GM18861 (cell line): ENCODE results near the gene IFIT3.
"Not testable (repeated sequence)": the region's sequence is repeated elsewhere in the genome, so short reads cannot be mapped to it uniquely, and the experiment has no call there.

Experiments used
- ATAC-seq: cut with Tn5 transposase; IDR thresholded peaks from one replicate; pipeline ENCODE4 v1.9.1; 2021; ENCODE audit not compliant: unreplicated experiment

Gene IFIT3

GRCh38 chr10:89304026-89304425, 23.8 kb upstream of the IFIT3 start:
- ATAC-seq: no peak

- ATAC-seq: no peak
Measured at GRCh38 chr10:89304446-89304845, 23.4 kb upstream of the IFIT3 start.

- ATAC-seq: no peak
Measured at GRCh38 chr10:89304925-89305324, 22.9 kb upstream of the IFIT3 start.

GRCh38 chr10:89305766-89306433, 21.9 kb upstream of the IFIT3 start:
- ATAC-seq: no peak

- no peak for ATAC-seq
Measured at GRCh38 chr10:89306434-89307268, 21.1 kb upstream of the IFIT3 start.

GRCh38 chr10:89307269-89307577, 20.6 kb upstream of the IFIT3 start:
- no peak for ATAC-seq

- ATAC-seq: no peak
Measured at GRCh38 chr10:89308266-89308665, 19.5 kb upstream of the IFIT3 start.

- ATAC-seq: no peak
Measured at GRCh38 chr10:89308736-89309135, 19.1 kb upstream of the IFIT3 start.

- ATAC-seq: no peak
Measured at GRCh38 chr10:89309156-89310055, 18.4 kb upstream of the IFIT3 start.

- peak; percentile 60 for ATAC-seq
Measured at GRCh38 chr10:89310056-89310893, 17.5 kb upstream of the IFIT3 start.

- no peak for ATAC-seq
Measured at GRCh38 chr10:89312973-89313372, 14.8 kb upstream of the IFIT3 start.

- ATAC-seq: no peak
Measured at GRCh38 chr10:89314676-89315075, 13.1 kb upstream of the IFIT3 start.

- ATAC-seq: not testable (repeated sequence)
Measured at GRCh38 chr10:89318047-89318446, 9.8 kb upstream of the IFIT3 start.

GRCh38 chr10:89325081-89325480, 2.7 kb upstream of the IFIT3 start:
- ATAC-seq: not testable (repeated sequence)

- not testable (repeated sequence) for ATAC-seq
Measured at GRCh38 chr10:89325856-89326255, 1.9 kb upstream of the IFIT3 start.

- ATAC-seq: no peak
Measured at GRCh38 chr10:89329151-89329550, 1.4 kb downstream of the IFIT3 start.

- ATAC-seq: not testable (repeated sequence)
Measured at GRCh38 chr10:89330014-89330413, 2.2 kb downstream of the IFIT3 start.

- ATAC-seq: no peak
Measured at GRCh38 chr10:89330537-89331212, 2.9 kb downstream of the IFIT3 start.

GRCh38 chr10:89331487-89332122, 3.8 kb downstream of the IFIT3 start:
- ATAC-seq: not testable (repeated sequence)
